GM12864 (cell line): ENCODE measurements around the gene R3HDML.

Experiments used
- DNase-seq: peaks from one replicate; pipeline ENCODE4 v3.0.0-alpha.2; 2011; ENCODE audit warnings: low read depth
- H3K4me3 ChIP-seq: 2 replicates; pipeline ENCODE4 v1.5.1; 2011; ENCODE audit warnings: mild to moderate bottlenecking, low read depth, low read length, control low read depth
- TF ChIP-seq, protein P1 (sequence below): IDR thresholded peaks from 2 replicates; pipeline ENCODE4 v1.5.1; 2011; ENCODE audit warnings: low read depth, mild to moderate bottlenecking, moderate library complexity, low read length, control low read depth, inconsistent platforms; ENCODE audit errors: missing control alignments

R3HDML gene

DNA sequence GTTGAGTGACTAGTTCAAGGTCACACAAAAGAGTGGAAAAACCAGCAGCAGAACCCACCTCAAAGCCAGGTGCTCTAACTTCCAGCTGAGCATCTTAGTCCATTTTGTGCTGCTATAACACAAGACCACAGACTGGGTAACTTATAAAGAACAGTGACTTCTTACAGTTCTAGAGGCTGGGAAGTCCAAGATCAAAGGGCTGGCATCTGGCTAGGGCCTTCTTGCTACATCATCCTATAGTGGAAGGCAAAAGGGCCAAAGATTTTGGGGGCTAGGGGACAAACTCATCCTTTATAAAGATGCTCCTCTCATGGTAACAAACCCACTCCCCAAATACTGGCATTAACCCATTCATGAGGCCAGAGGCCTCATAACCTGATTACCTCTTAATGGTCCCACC, 35.6 kb upstream of the R3HDML start:
- H3K4me3 ChIP-seq = no peak overlapping the region
- TF ChIP-seq, protein P1, sequence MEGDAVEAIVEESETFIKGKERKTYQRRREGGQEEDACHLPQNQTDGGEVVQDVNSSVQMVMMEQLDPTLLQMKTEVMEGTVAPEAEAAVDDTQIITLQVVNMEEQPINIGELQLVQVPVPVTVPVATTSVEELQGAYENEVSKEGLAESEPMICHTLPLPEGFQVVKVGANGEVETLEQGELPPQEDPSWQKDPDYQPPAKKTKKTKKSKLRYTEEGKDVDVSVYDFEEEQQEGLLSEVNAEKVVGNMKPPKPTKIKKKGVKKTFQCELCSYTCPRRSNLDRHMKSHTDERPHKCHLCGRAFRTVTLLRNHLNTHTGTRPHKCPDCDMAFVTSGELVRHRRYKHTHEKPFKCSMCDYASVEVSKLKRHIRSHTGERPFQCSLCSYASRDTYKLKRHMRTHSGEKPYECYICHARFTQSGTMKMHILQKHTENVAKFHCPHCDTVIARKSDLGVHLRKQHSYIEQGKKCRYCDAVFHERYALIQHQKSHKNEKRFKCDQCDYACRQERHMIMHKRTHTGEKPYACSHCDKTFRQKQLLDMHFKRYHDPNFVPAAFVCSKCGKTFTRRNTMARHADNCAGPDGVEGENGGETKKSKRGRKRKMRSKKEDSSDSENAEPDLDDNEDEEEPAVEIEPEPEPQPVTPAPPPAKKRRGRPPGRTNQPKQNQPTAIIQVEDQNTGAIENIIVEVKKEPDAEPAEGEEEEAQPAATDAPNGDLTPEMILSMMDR = no peak

DNA sequence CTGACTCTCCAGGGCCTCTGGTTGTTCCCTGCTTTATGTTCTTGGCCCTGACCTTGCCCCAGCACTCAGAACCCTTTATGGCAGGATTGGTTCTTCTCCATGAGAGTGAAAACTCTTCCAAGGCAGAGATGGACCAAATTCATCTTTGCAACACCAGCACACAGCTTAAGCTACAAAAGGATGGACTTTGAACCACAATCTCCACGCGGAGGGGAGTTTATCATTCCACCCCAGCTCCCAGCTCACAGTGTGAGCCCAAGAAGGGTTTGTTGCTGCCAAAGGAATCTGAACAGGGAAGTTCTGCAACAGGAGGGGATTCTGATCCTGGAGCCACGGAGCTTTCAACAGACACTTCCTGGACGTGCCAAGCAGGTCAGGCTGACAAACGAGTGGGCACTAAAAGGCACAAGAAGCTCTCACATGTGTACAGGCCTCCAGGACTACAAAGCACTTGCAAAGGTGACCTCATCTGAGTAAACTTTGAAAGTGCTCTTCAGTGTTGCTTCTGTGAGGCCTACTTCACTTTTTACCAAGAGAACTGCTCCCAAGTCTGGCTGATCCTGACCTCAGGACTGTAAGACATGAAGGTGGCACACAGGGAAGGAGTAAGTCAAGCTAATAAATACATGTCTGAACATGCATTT, 34.7 kb upstream of the R3HDML start:
- no peak for DNase-seq
- no peak overlapping the region for H3K4me3 ChIP-seq
- TF ChIP-seq, protein P1 = no peak

More for the DNA sequence above, 35.6 kb upstream of the R3HDML start:
- no peak for DNase-seq

DNA sequence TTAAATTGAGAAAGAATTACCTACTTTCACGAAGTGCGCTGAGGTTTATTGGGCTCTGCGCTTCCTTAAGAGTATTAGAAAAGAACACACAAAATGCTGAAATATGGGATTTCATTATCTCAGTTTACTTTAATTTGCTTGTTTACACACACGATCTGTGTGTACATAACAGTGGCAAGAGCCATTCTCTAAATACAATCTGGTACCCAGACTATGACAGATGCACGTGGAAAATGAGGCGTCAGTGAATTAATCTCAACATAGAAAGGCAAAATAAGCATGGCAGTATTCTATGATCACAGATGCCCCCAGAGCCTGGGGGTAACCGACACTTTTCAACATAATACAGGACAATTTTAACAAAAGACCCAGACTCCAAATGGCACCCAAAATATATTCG, 34.1 kb upstream of the R3HDML start:
- TF ChIP-seq, protein P1 = no peak

DNA sequence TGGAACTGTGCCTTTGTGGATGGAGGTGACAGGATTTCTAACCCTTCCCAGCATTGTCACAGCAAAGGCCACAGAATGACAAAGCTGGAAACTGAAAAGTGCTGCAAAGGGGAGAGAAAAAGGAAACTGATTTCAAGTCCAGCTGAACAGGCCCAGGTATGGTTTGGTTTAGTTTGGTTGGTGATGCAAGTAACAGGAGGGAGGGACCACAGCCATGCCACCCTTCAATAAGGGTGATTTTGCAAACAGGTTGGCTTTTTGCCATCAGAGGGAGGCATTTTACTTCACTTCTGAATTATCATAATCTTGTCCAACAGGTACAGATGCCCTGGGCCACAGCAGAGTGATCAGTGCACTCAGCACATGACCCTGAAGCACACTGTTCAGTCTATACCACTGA, 32.5 kb upstream of the R3HDML start:
- TF ChIP-seq, protein P1 = no peak
- no peak for DNase-seq
- H3K4me3 ChIP-seq = no peak overlapping the region

More for the DNA sequence above, 34.1 kb upstream of the R3HDML start:
- no peak for DNase-seq
- H3K4me3 ChIP-seq = no peak overlapping the region

DNA sequence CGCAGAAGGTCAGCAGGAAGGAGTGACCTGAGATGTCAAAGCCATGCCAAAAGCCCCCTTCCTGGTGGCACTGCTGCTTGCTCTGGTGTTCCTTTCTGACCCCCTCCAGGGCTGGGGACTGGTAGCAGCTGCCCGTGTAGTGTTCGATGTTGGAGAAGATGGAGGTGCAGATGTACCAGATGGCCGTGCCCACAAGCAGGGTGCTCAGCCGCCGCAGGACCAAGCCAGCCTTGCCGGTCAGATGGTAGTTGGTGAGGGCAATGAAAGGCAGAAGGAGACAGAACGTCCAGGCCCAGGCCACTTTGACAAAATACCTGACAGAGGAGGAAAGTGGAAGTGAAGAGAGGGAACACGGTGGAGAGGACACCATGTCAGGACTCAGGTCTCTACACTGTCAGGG, 29.9 kb upstream of the R3HDML start:
- H3K4me3 ChIP-seq = no peak overlapping the region
- TF ChIP-seq, protein P1 = no peak
- DNase-seq = no peak

DNA sequence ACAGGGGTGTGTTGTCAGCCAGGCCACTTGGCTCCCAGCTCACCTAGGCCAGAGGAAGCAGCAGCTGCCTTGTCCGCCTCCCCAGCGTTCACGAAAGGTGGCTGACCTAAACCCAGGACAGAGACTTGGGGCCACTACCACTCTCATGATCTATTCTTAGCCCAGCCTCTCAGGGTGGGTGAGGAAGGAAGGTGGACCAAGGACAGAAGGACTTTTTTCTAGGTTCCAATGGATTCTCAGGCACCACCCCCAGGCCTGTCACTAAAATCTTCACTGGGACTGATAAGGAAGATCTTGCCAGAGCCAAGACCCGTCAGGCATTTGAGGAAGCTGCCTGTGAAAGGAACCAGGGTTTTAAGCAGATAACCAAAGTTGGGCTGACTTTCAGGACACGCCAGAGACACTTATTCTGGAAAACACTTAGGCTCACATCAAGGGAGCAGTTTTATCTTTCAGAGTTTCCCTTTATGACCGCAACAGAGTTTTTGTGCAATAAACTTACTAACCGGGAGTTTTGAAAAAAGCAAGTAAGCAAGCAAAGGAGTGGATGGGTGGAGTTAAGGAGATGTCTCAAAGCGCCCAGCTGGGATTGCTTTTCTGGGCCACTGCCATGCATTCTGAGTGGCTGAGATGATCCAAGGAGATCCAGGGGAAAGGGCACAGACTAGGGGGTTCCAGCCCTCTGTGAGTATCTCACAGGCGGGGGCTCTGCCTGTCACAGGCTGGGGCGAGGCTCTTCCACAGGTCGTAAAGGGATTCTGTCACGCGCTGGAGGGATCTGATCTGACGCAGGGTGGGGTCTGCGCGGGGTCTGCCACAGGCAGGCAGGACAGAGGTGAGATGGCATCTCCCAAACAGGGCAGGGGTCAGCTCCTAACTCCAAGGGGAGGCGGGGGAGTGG, 26.8 kb upstream of the R3HDML start:
- no peak for DNase-seq
- TF ChIP-seq, protein P1 = no peak

More for the DNA sequence above, 26.8 kb upstream of the R3HDML start:
- H3K4me3 ChIP-seq = peak overlapping the region; percentile 89
